Caco-2 (cell line): ENCODE data around the gene ESRRB. TPM values are rescaled to one million over a fixed set of nuclear protein-coding genes. Genes with fewer than 3 reads are reported as not detected.

Source experiments
- BruUV-seq: library from RNA; stranded (reverse); fragments of 400-500 nt; replicated peaks from 2 replicates; lab custom pipeline; 2021; lab: Mats Ljungman, UMichigan
- CTCF ChIA-PET: fragments of 300-600 bp; sonication (Branson Sonifier 250); formaldehyde crosslinking; loops from one replicate; lab custom pipeline; 2022; ENCODE audit warnings: antibody characterized with exemption; lab: Charles Lee
- POLR2A ChIA-PET: fragments of 300-600 bp; sonication (Branson Sonifier 250); formaldehyde crosslinking; loops from one replicate; lab custom pipeline; 2022; ENCODE audit warnings: antibody characterized with exemption; lab: Charles Lee
- DNase-seq, 2 experiments: peaks; one replicate each; pipeline versions ENCODE4 v3.0.0 to v3.0.0-alpha.2; 2020 to 2022
- H3K27me3 ChIP-seq: replicated peaks from 2 replicates; pipeline ENCODE4 v1.6.0; 2011; ENCODE audit warnings: low read length; ENCODE audit not compliant: control insufficient read depth, insufficient read depth
- H3K36me3 ChIP-seq: 2 replicates; pipeline ENCODE4 v1.5.1; 2011; ENCODE audit warnings: low read length; ENCODE audit not compliant: control insufficient read depth, insufficient read depth
- H3K4me1 ChIP-seq: fragments of 250-450 bp; sonication (Bioruptor Pico); 2 replicates; pipeline ENCODE4 v1.5.1; 2020; ENCODE audit warnings: mild to moderate bottlenecking
- H3K4me3 ChIP-seq: 2 replicates; pipeline ENCODE4 v1.5.1; 2011; ENCODE audit warnings: low read depth, mild to moderate bottlenecking, control low read depth, low read length
- H3K9me3 ChIP-seq: fragments of 250-450 bp; sonication (Bioruptor Pico); 2 replicates; pipeline ENCODE4 v1.5.1; 2020; ENCODE audit warnings: mild to moderate bottlenecking, moderate library complexity
- H3K27ac Mint-ChIP-seq: one replicate; pipeline ENCODE4 v1.8.0; 2022; ENCODE audit warnings: mixed read lengths; ENCODE audit not compliant: unreplicated experiment
- H3K27me3 Mint-ChIP-seq: one replicate; pipeline ENCODE4 v1.8.0; 2022; ENCODE audit warnings: mixed read lengths; ENCODE audit not compliant: insufficient read depth, unreplicated experiment
- H3K36me3 Mint-ChIP-seq: one replicate; pipeline ENCODE4 v1.8.0; 2022; ENCODE audit warnings: mild to moderate bottlenecking, mixed read lengths; ENCODE audit not compliant: insufficient read depth, unreplicated experiment
- H3K4me1 Mint-ChIP-seq: one replicate; pipeline ENCODE4 v1.8.0; 2022; ENCODE audit warnings: low read depth, mixed read lengths; ENCODE audit not compliant: unreplicated experiment
- H3K4me3 Mint-ChIP-seq: one replicate; pipeline ENCODE4 v1.8.0; 2022; ENCODE audit warnings: mild to moderate bottlenecking, moderate library complexity, mixed read lengths; ENCODE audit not compliant: unreplicated experiment
- H3K9me3 Mint-ChIP-seq: one replicate; pipeline ENCODE4 v1.8.0; 2022; ENCODE audit warnings: mixed read lengths; ENCODE audit not compliant: unreplicated experiment
- intact Hi-C: fragments of 100-400 bp; cut with micrococcal nuclease; formaldehyde crosslinking; loops from one replicate; pipeline ENCODE4 v1.10.0; 2022; ENCODE audit not compliant: unreplicated experiment
- total RNA-seq: library from RNA; stranded (reverse); gene quantifications from 2 replicates; pipeline ENCODE4 v1.2.3, GENCODE V29; 2022
- TF ChIP-seq, protein P1 (sequence below), 2 experiments: fragments of 200-600 bp in 1 of 2; IDR thresholded peaks; 1 replicate in 1 of 2; 2 replicates in 1 of 2; pipeline versions ENCODE4 v1.5.1 to v1.8.0; 2011 to 2022; ENCODE audit warnings: antibody characterized with exemption in 1 of 2, control low read depth in 1 of 2, inconsistent platforms in 1 of 2, low read depth in 1 of 2, low read length in 1 of 2, mild to moderate bottlenecking in 1 of 2, moderate library complexity in 1 of 2; ENCODE audit not compliant: insufficient read depth in 1 of 2, severe bottlenecking in 1 of 2, unreplicated experiment in 1 of 2

The ESRRB gene
- total RNA-seq, 1 experiment from 2014 or later: not detected

DNA sequence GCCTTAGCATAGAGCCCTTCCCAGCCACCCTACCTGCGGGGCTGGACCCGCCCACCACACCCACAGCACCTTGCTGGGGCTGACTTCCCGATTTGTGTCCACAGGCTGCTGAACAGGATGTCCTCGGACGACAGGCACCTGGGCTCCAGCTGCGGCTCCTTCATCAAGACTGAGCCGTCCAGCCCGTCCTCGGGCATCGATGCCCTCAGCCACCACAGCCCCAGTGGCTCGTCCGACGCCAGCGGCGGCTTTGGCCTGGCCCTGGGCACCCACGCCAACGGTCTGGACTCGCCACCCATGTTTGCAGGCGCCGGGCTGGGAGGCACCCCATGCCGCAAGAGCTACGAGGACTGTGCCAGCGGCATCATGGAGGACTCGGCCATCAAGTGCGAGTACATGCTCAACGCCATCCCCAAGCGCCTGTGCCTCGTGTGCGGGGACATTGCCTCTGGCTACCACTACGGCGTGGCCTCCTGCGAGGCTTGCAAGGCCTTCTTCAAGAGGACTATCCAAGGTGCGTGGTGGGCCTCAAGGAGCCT, 63.4 kb downstream of the ESRRB start:
- TF ChIP-seq, protein P1, sequence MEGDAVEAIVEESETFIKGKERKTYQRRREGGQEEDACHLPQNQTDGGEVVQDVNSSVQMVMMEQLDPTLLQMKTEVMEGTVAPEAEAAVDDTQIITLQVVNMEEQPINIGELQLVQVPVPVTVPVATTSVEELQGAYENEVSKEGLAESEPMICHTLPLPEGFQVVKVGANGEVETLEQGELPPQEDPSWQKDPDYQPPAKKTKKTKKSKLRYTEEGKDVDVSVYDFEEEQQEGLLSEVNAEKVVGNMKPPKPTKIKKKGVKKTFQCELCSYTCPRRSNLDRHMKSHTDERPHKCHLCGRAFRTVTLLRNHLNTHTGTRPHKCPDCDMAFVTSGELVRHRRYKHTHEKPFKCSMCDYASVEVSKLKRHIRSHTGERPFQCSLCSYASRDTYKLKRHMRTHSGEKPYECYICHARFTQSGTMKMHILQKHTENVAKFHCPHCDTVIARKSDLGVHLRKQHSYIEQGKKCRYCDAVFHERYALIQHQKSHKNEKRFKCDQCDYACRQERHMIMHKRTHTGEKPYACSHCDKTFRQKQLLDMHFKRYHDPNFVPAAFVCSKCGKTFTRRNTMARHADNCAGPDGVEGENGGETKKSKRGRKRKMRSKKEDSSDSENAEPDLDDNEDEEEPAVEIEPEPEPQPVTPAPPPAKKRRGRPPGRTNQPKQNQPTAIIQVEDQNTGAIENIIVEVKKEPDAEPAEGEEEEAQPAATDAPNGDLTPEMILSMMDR (IDR thresholded peaks at IDR 0.05; ENCODE audit: insufficient read depth in 1 of 2, low read depth in 1 of 2, low read length in 1 of 2, severe bottlenecking in 1 of 2, unreplicated experiment in 1 of 2): no peak
- Mint-ChIP-seq H3K27me3 (no peaks in the 10 kb centered on the region), H3K4me3 (no peak overlapping the region), H3K27ac (no peak overlapping the region), H3K4me1 (no peaks in the 10 kb centered on the region), H3K36me3 (no peaks in the 10 kb centered on the region), H3K9me3 (no peaks in the 10 kb centered on the region)
- H3K4me3 ChIP-seq: no peak overlapping the region
- H3K4me1 ChIP-seq: no peaks in the 10 kb centered on the region
- H3K9me3 ChIP-seq: no peaks in the 10 kb centered on the region
- intact Hi-C loops: no loop called here
- no TSS peak for BruUV-seq
- no peaks in the 10 kb centered on the region for H3K36me3 ChIP-seq
- ChIA-PET POLR2A (no interaction called here), CTCF (no interaction called here)
- no peak for DNase-seq
- no peaks in the 10 kb centered on the region for H3K27me3 ChIP-seq

DNA sequence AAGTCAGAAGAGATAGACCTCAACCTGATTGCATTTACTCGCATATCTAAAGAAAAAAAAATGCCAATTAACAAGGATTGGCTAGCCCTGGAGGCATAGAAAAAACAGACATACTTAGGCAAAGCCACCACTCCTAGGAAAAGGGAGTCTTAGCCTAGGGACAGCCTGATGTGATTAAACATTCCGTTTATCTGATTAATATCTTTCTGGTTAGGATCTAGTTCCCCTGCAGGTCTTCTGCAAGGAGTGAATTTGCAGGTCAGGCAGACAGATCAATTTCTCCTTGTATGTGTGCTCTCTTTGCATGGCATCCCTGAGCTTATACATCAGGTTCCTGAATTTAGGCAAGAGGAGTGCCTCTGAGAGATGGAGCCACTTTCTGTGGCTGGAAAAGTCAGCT, 70.5 kb downstream of the ESRRB start:
- Mint-ChIP-seq H3K4me3 (no peak overlapping the region), H3K36me3 (no peaks in the 10 kb centered on the region), H3K27me3 (peaks cover 24% of the 10 kb centered on the region), H3K9me3 (no peaks in the 10 kb centered on the region), H3K27ac (no peak overlapping the region), H3K4me1 (no peaks in the 10 kb centered on the region)
- H3K4me3 ChIP-seq: no peak overlapping the region
- no peaks in the 10 kb centered on the region for H3K4me1 ChIP-seq
- no TSS peak for BruUV-seq
- ChIA-PET CTCF (no interaction called here), POLR2A (no interaction called here)
- no peaks in the 10 kb centered on the region for H3K9me3 ChIP-seq
- DNase-seq: no peak
- no peaks in the 10 kb centered on the region for H3K36me3 ChIP-seq
- H3K27me3 ChIP-seq: no peaks in the 10 kb centered on the region; the same call in 1 of the 2 replicates
- intact Hi-C loops: no loop called here
- TF ChIP-seq, protein P1 (IDR thresholded peaks at IDR 0.05; ENCODE audit: insufficient read depth in 1 of 2, low read depth in 1 of 2, low read length in 1 of 2, severe bottlenecking in 1 of 2, unreplicated experiment in 1 of 2): no peak

DNA sequence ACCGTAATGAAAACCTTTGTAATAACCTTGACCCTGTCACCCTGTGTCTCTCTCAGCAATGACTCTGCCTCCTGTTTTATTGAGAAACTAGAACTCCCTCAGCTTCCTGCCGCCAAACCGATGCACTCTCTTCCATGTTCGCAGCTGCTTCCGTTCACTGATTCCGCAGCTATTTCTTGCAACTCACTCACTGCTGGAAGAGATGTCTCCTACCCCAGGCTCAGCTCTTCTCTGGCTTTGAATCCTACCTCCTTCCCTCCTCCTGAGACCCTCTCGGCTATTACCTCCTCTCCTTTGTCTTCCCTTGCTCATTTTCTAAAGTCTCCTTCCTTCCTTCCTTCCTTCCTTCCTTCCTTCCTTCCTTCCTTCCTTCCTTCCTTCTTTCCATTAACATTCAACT, 71.0 kb downstream of the ESRRB start:
- Mint-ChIP-seq H3K9me3 (no peaks in the 10 kb centered on the region), H3K4me3 (no peak overlapping the region), H3K27me3 (peaks cover 24% of the 10 kb centered on the region), H3K4me1 (no peaks in the 10 kb centered on the region), H3K27ac (no peak overlapping the region), H3K36me3 (no peaks in the 10 kb centered on the region)
- H3K27me3 ChIP-seq: no peaks in the 10 kb centered on the region; the same call in 1 of the 2 replicates
- DNase-seq: no peak
- intact Hi-C loops: no loop called here
- no peaks in the 10 kb centered on the region for H3K4me1 ChIP-seq
- CTCF ChIA-PET: no interaction called here
- H3K4me3 ChIP-seq: no peak overlapping the region
- H3K9me3 ChIP-seq: no peaks in the 10 kb centered on the region
- BruUV-seq: no TSS peak
- H3K36me3 ChIP-seq: no peaks in the 10 kb centered on the region
- POLR2A ChIA-PET: no interaction called here
- TF ChIP-seq, protein P1 (IDR thresholded peaks at IDR 0.05; ENCODE audit: insufficient read depth in 1 of 2, low read depth in 1 of 2, low read length in 1 of 2, severe bottlenecking in 1 of 2, unreplicated experiment in 1 of 2): no peak
